ENCODE data around the gene NNT.
"Not testable (repeated sequence)": the region's sequence is repeated elsewhere in the genome, so short reads cannot be mapped to it uniquely, and the experiment has no call there.

Gene NNT

DNA sequence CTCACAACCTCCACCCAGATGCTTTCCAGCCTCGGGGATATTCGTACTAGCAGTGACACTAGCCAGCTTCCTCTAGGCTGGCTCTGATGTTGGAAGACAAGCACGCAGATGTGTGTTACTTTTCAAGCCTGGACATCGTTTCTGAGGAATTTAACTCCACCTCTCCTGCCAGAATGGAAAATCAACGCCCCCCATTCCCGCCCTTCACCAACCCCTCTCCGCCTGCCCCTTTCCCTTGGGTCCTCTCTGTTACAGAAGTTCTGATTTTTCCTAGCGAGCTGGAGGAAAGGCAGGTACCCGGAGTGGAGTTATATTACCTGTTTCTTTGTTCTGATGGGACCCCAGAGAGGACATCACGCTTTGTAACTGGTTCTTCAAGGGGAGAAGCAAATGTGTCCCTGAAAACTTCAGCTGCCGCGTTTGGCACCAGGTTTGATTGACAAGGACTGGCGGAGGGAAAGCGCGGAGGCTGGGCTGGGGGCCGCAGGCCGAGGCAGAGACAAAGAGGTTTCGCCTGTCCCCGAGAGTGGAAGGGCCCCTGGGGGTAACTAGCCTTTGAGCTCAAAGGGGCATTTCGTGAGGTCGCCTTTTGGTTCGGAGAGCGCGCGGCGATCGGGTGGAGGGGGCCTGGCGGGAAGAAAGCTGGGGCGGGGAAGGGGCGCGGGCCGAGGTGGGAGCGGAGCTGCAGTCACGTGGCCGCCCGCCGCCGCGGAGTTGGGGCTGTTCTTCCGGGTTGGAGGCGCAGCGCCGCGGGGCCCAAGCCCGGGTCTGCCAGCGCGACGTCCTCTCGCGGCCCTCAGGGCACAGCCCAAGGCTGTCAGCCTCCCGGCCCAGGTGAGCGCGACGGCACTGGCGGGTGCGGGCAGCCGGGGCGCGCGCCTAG, at the start of gene NNT:
NNT (plus strand) TSS at position 720 of the 883 bp plus-strand sequence. CDS start 6,016 bp downstream, outside the sequence.
- peak; percentile 49 to 56 for DNase-seq (ENCODE audit: low read depth in 2 of 2, low spot score in 1 of 2)

DNA sequence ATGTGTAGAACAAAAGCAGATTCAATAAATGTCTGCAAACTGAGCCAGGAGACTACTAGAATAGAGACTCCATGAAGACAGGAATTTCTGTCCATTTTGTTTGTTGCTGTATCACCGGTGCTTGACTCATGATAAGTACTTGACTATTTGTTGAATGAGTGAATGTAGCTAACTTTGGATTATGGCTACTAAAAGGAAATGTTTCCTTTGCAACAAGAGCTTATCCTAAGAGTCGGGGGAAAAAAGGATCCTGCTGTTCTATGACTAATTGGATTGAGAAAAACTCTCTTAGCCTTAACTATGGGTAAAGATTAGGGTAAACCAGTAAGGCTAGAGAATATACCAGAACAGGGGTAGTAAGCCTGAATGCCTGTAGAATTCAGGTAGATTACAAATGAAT, 49.6 kb upstream of the NNT start:
- DNase-seq (ENCODE audit: low read depth in 2 of 2, low spot score in 1 of 2), result no peak

DNA sequence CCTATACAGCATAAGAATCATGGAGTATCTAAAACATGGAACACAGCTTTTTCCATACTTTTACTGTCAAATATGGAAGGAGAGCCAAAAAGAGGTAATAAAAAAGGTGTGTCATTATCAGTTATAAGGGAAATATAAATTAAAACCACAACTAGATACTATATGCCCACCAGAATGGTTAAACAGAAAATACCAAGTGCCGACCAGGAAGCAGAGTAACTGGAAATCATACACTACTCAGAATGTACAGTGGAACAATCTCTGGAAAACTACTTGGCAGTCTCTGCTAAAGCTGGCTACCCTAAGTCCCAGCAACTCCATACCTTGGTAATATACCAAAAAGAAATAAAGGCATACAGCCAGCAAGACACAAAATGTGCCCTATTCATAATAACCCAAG, 48.5 kb upstream of the NNT start:
- DNase-seq (ENCODE audit: low read depth in 2 of 2, low spot score in 1 of 2), result no peak

DNA sequence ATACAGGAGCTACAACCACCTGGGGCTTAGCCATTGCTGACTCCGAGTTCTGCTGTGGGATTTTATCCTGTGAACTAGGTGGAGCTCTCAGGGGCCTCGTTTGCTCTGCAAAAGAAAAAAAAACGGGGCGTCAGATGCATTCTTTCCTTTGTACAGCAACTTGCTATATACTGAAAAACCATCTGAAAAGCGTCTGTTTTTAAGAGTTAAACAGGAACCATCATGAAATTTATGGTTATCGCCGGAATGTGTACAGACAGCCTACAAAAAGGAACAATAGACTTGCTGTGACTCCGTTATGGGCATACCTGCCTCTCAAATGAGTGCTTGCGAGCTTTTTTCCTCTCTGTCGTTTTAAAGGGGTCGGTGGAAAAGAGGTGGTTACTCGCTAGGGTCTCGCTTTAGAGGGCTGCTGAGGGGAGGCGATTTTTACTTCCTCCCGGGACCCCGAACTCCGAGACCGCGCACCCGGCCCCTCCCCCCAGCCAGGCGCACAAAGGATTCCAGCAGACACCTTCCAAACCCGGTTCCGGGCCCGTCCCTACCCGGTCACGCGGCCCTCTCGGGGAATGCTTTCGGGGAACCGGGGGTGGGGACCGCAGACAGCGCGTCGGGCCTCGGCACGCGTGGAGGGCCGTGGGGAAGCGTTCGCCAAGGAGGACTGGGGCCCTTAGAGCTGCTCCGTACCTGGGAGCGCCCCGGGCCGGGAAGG, 46.9 kb upstream of the NNT start:
- DNase-seq (ENCODE audit: low read depth in 2 of 2, low spot score in 1 of 2), result peak in 1 of 2 donors; percentile 5

DNA sequence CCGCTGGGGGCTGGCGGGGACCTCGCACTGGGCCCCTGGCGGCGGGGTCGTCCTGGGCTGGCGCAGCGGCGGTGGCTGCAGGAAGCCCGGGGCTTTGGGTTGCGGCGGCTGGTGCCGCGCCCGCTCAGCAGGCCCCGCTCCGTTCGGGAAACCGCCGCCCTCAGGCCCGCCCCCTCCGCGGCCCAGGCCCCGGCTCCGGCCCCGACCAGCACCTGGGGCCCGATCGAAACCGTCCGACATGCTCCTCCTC, 46.4 kb upstream of the NNT start:
- not testable (repeated sequence) for DNase-seq (ENCODE audit: low read depth in 2 of 2, low spot score in 1 of 2)

DNA sequence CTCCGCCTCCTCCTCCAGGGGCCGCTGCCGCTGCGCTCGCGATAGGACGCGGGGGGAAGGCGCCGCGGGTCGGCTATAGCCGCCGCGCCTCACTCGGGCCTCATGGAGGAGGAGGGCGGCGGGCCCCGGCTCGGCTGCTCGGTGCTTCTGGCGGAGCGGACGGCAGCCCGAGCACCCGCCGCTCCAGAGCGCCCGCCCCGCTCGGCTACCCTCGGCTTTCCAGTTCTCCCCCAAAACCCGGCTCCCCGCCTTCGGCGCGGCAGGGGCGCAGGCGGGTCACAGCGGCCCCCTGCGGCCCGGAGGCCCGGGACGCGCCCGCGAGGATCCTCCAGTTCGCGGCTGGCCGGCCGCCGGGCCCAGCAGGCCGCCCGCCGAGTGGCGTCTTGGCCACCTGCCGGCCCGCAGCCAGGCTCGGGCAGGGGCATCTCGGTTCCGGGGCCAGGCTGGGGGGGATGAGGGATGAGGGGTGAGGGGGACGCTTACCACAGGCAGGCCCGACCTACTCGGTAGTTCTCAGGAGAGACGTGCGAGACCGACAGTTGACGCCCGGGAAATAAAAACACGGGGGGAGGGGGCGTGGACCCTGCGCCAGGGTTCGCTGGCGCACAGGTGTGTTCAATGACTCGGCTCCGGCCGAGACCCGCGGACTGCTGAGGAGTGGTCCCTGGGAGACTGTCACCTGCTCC, 46.0 kb upstream of the NNT start, which contains the start of gene PAIP1:
PAIP1 (minus strand) TSS at position 221 of the 686 bp plus-strand sequence. CDS start 231 bp downstream, outside the sequence.
- DNase-seq (ENCODE audit: low read depth in 2 of 2, low spot score in 1 of 2), result peak; percentile 53 to 69

DNA sequence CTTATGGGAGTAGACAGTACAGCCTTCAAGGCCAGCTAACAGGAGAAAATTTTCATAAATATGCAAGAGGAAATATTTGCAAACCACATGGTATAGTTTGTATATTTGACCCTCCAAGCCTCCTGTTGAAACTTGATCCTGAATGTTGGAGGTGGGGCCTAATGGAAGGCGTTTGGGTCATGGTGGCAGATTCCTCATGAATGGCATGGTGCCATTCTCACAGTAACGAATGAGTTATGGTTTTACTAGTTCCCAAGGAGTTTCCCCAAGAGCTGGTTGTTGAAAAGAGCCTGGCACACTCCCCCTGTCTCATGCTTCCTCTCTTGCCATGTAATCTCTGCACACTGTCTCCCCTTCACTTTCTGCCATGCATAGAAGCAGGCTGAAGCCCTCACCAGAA, 42.9 kb upstream of the NNT start:
- DNase-seq (ENCODE audit: low read depth in 2 of 2, low spot score in 1 of 2), result no peak

DNA sequence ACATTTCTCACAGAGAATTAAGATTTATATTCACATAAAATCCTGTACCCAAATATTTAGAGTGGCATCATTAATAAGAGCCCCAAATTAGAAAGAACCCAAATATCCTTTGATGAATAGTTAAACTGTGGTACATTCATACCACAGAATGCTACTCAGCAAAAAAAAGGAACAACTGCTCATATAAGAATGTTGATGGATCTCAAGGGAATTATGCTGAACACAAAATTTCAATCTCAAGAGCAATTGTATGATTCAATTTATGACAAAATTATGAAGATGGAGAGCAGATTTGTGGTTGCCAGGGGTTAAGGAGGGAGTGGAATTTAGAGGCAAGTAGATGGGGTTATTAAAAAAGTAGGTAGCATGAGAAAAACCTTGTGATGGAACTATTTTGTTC, 41.6 kb upstream of the NNT start:
- no peak for DNase-seq (ENCODE audit: low read depth in 2 of 2, low spot score in 1 of 2)

DNA sequence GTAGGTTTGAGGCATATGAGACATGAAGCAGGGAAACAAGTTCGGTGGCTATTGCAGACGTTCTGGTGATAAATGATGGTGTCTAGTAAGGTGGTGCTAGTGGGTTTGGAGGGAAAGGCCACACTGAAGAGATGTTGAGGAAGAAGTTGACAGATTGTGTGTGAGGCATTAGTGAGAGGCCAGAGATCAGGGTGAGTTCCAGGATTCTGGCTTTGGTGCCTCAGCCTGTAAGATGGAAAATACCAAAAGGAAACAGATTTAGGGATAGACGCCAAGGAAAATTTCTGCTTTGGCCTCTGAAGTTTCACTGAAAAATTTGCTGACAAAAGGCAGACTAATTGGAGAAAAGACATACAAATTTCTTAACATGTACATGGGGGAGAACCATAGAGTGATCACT, 39.7 kb upstream of the NNT start:
- no peak for DNase-seq (ENCODE audit: low read depth in 2 of 2, low spot score in 1 of 2)

DNA sequence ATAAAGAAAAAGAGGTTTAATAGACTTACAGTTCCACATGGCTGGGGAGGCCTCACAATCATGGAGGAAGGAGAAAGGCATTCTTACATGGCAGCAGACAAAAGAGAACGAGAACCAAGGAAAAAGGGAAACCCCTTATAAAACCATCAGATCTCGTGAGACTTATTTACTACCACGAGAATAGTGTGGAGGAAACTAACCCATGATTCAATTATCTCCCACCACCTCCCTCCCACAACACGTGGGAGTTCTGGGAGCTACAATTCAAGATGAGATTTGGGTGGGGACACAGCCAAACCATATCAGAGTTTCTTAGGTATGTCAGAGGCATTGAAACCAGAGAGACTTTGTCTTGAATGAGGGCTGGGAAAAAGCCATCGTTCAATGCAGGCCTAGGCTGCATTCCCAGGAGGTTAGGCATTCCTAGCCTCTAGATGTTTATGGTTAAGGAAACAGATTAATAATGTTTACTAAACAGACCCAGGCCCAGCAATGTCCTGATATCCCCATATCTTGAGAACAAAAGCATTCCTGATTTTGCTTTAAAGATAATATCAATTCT, 38.6 kb upstream of the NNT start:
- DNase-seq (ENCODE audit: low read depth in 2 of 2, low spot score in 1 of 2), result no peak

DNA sequence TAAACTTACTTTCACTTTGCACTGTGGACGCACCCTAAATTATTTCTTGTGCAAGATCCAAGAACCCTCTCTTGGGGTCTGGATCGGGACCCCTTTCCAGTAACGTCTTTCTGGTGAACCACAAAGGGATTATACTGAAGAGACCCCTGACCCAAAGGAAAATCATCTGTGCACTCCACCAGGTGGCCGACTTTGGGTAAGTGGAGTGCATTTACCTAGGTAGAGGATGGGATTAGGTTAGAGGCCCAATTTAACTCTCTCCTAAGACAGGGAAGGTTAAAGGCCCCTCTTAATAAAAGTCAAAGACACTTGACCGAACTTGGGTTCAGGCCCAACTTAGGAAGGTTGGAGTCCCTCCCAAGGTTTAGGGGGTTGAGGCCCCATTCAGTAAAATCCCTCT, 37.9 kb upstream of the NNT start:
- DNase-seq (ENCODE audit: low read depth in 2 of 2, low spot score in 1 of 2), result no peak

DNA sequence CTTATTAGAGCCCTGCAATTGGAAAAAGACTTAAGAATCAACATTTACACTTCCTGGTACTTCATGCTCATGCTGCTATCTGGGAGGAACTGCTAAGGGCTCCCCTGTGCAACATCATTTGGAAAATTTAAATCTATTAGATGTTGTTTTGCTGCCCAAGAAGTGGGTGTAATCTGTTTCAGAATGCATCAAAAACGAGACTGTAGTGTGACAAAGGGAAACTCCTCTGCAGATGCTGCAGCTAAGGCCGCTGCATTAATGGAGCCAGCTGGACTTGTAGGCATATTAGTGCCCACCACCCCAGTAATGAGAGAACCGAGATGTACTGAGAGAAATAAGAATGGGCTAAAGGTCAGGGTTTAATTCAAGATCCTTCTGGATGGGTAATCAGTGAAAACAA, 35.0 kb upstream of the NNT start:
- DNase-seq (ENCODE audit: low read depth in 2 of 2, low spot score in 1 of 2), result no peak

DNA sequence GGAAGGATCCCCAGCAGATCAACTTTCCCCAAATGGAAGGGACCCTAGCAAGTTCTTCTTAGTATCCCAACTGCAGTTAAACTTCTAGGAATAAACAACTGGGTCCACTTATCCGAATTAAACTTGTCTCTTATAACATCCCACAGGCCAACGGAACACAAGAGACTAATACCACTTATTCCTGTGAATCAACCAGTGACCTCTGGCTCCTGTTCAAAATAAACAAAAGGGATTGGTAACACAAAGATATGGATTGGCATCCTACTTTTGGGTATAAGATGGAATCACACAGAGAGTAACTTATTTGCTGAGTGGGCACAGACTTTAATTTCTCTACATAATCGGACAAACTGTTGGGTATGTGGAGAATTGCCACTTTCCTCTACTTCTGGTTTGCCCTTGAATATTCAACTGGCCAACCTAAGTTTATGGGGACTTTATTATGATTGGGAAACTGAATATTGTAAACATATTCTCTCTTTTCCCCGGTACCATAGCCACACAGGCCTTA, 33.7 kb upstream of the NNT start:
- DNase-seq (ENCODE audit: low read depth in 2 of 2, low spot score in 1 of 2), result no peak

DNA sequence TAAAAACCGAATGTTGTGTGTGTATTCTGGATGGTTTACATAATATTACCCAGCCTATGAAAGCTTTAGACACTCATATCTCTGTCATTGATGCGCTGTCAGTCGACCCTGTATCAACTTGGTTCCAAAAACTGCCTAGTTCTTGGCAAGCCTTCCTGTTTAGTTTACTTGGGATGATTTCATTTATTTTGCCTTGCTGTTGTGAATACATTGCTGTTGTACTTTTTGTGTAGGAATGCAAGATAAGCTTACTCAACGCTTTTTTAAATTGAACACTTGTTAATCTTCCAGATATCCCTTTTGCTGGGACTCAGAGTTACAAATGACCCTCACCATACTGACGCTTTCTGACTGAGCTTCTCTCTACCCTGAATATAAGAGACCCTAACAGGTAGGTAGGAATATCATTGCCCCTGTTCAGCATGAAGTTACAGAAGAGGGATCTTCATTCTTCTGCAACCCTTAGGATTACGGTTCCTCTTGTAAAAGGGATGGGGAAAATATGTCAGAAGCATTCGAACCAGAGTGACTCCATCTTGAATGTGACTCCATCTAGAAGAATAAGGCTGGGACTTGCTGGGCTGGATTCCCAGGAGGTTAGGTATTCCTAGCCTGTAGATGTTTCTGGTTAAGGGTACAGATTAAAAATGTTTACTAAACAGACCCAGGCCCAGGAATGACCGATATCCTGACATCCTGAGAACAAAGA, 32.4 kb upstream of the NNT start:
- no peak for DNase-seq (ENCODE audit: low read depth in 2 of 2, low spot score in 1 of 2)

DNA sequence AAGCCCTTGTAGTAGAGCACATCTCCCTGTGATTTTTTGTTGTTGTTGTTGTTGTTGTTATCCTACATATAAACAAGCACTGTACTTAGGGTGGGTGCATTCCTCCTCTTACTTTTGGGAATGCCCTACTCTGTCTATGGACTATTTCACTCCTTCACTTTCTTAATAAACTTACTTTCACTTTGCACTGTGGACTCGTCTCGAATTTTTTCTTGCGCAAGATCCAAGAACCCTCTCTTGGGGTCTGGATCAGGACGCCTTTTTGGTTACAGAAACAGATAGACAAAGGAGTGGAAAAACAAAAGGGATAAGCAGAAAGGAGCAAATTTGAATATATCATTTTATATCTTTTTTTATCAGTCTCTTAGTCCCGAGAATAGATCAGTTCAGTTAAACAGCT, 31.7 kb upstream of the NNT start:
- no peak for DNase-seq (ENCODE audit: low read depth in 2 of 2, low spot score in 1 of 2)

DNA sequence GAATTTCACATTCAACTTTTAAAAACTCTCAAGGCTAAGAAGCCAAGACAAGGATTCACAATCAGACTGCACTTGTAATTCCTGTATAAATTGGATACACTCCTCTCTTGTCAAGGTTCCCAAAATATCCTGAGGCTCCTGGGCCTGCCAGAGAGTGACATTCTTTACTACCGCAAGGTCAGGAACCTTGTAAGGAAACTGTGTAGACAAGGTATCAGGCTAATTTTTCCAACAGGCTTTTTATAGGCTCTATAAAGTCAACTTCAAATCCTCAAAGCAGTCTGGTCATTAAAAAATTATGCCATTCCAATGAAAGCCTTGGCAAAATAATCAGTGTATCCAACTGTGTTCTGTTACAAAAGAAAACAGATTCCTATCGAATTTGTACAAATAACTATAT, 30.6 kb upstream of the NNT start:
- DNase-seq (ENCODE audit: low read depth in 2 of 2, low spot score in 1 of 2), result no peak

DNA sequence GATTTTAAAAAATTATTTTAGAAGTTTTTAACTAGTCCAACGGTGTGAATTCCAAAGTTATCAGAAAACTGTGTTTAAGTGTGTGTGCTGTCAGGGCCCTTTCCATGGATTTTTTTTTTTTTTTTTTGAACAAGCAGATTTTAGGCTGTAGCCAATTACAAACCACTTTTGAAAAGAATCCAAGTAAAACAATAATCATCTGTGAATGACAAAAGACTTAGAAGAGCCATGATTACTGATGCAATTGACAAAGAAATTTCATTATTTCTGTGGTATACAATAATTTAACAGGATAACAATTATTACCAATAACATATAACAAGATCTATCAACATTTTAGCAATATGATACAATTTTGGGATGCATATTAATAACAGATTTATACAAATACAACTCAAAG, 29.9 kb upstream of the NNT start:
- no peak for DNase-seq (ENCODE audit: low read depth in 2 of 2, low spot score in 1 of 2)

DNA sequence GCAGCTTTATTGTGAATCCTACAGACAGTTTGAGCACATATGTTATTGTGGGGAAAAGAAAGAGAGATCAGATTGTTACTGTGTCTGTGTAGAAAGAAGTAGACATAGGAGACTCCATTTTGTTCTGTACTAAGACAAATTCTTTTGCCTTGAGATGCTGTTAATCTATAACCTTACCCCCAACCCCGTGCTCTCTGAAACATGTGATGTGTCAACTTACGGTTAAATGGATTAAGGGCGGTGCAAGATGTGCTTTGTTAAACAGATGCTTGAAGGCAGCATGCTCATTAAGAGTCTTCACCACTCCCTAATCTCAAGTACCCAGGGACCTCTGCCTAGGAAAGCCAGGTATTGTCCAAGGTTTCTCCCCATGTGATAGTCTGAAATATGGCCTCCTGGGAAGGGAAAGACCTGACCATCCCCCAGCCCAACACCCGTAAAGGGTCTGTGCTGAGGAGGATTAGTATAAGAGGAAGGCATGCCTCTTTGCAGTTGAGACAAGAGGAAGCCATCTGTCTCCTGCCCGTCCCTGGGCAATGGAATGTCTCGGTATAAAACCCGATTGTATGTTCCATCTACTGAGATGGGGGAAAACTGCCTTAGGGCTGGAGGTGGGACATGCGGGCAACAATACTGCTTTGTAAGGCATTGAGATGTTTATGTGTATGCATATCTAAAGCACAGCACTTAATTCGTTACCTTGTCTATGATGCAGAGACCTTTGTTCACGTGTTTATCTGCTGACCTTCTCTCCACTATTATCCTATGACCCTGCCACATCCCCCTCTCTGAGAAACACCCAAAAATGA, 22.4 kb upstream of the NNT start:
- DNase-seq (ENCODE audit: low read depth in 2 of 2, low spot score in 1 of 2), result not testable (repeated sequence)

DNA sequence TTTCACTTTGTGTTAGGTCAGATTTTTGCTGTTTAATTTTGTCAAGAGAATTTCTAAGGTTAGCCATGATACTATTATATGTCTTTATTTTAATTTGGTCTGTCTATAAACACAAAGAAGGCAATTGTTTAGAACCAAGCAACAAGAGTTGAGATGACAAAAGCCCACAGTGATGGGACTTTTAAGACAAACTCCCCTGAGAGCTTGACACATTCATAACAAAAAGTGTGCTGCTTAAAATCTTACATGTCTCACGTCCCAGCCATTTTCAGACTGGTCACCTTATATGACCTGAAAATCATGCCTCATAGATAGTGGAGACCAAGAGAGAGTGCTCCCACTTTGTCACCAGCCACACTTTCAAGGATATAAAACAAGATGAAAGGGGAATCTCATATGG, 21.6 kb upstream of the NNT start:
- no peak for DNase-seq (ENCODE audit: low read depth in 2 of 2, low spot score in 1 of 2)

Measured in stimulated activated CD8-positive, alpha-beta memory T cell treated with anti-CD3 and anti-CD28 coated beads, Interleukin-4, amount 100 ng/mL, for 1 hour (primary cell).